HepG2 (cell line): ENCODE data around the gene PPP1R12B. TPM values are rescaled to one million over a fixed set of nuclear protein-coding genes. Genes with fewer than 3 reads are reported as not detected.
"Not testable (repeated sequence)": the region's sequence is repeated elsewhere in the genome, so short reads cannot be mapped to it uniquely, and the experiment has no call there.

Experiments
- ATAC-seq: fragments of 200-7000 bp; cut with Tn5 transposase; 3 replicates; pipeline ENCODE4 v1.9.1; 2020; ENCODE audit warnings: mild to moderate bottlenecking, moderate library complexity
- BruUV-seq: library from RNA; stranded (reverse); fragments of 400-500 nt; replicated peaks from 2 replicates; lab custom pipeline; 2021; lab: Mats Ljungman, UMichigan
- CTCF ChIA-PET: fragments of 300-600 bp; formaldehyde crosslinking; extraction: SDS; loops from one replicate; lab custom pipeline; 2021; ENCODE audit warnings: low total read pairs, inconsistent platforms, low intra/inter-chr PET ratio; lab: Yijun Ruan, JAX
- POLR2A ChIA-PET: fragments of 350-600 bp; sonication (Branson Sonifier 250); formaldehyde crosslinking; loops from one replicate; lab custom pipeline; 2020; ENCODE audit warnings: antibody characterized with exemption, inconsistent platforms; lab: Yijun Ruan, JAX
- DNase-seq: peaks from one replicate; pipeline ENCODE4 v3.0.0-alpha.2; 2015; ENCODE audit warnings: low spot score
- FAIRE-seq: peaks from 3 replicates; lab custom pipeline; 2011; peaks lifted over from hg19 to GRCh38; lab: Jason Lieb, UNC
- H2AFZ ChIP-seq: one replicate; pipeline ENCODE4 v1.6.1; 2011; ENCODE audit warnings: low read length, inconsistent platforms
- H3K27ac ChIP-seq: fragments of 300-600 bp; 3 replicates; pipeline ENCODE4 v1.8.0; 2011; ENCODE audit warnings: mixed run types, mild to moderate bottlenecking, mixed read lengths, low read length, inconsistent platforms; ENCODE audit not compliant: insufficient read depth; ENCODE audit errors: extremely low read length
- H3K27me3 ChIP-seq, 2 experiments: fragments of 200-600 bp in 1 of 2; 2 replicates in 1 of 2; 3 replicates in 1 of 2; pipeline versions ENCODE4 v1.6.0 to v1.8.0; 2011; ENCODE audit warnings: low read length in 2 of 2, mild to moderate bottlenecking in 2 of 2, moderate library complexity in 2 of 2, inconsistent platforms in 1 of 2; ENCODE audit not compliant: insufficient read depth in 2 of 2, control insufficient read depth in 1 of 2
- H3K36me3 ChIP-seq, 2 experiments: fragments of 200-600 bp in 1 of 2; replicated peaks in 1 of 2; 2 replicates in 1 of 2; 3 replicates in 1 of 2; pipeline versions ENCODE4 v1.5.1 to v1.8.0; 2011; ENCODE audit warnings: low read length in 2 of 2, inconsistent platforms in 1 of 2; ENCODE audit not compliant: insufficient read depth in 2 of 2, control insufficient read depth in 1 of 2
- H3K4me1 ChIP-seq: 2 replicates; pipeline ENCODE4 v1.5.1; 2012; ENCODE audit warnings: low read length, inconsistent platforms; ENCODE audit not compliant: insufficient read depth
- H3K4me2 ChIP-seq: 2 replicates; pipeline ENCODE4 v1.6.0; 2011; ENCODE audit warnings: low read depth, low read length, inconsistent platforms
- H3K4me3 ChIP-seq, 3 experiments: fragments of 200-600 bp in 1 of 3; sonication (generic), shearing (Covaris generic) in 1 of 3; replicated peaks in 1 of 3; 2 replicates each; pipeline ENCODE4 v1.5.1; 2011 to 2016; ENCODE audit warnings: low read length in 3 of 3, inconsistent platforms in 2 of 3, low read depth in 2 of 3, mild to moderate bottlenecking in 2 of 3, control low read depth in 1 of 3, mixed read lengths in 1 of 3; ENCODE audit not compliant: insufficient read depth in 1 of 3
- H3K79me2 ChIP-seq: one replicate; pipeline ENCODE4 v1.6.1; 2011; ENCODE audit warnings: low read length, inconsistent platforms; ENCODE audit not compliant: insufficient read depth
- H3K9ac ChIP-seq: 2 replicates; pipeline ENCODE4 v1.6.0; 2011; ENCODE audit warnings: mild to moderate bottlenecking, low read depth, low read length, inconsistent platforms; ENCODE audit not compliant: insufficient read depth
- H3K9me3 ChIP-seq: 2 replicates; pipeline ENCODE4 v1.5.1; 2012; ENCODE audit warnings: mild to moderate bottlenecking, low read length
- H4K20me1 ChIP-seq: 2 replicates; pipeline ENCODE4 v1.6.0; 2011; ENCODE audit warnings: inconsistent platforms, mild to moderate bottlenecking, low read length, moderate library complexity; ENCODE audit not compliant: insufficient read depth
- CTCF ChIP-seq: sonication (generic); formaldehyde crosslinking; IDR thresholded peaks from 2 replicates; pipeline ENCODE4 v1.5.0; 2020; ENCODE audit warnings: mild to moderate bottlenecking, missing genetic modification reagents, moderate library complexity
- GABPB1 ChIP-seq: IDR thresholded peaks from 2 replicates; pipeline ENCODE4 v1.6.1; 2016; ENCODE audit warnings: mild to moderate bottlenecking, missing genetic modification reagents, moderate library complexity, missing compliant biosample characterization
- PRPF4 ChIP-seq: fragments of 200-400 bp; formaldehyde crosslinking; IDR thresholded peaks from 2 replicates; pipeline ENCODE4 v1.6.1; 2016; ENCODE audit warnings: low read length, low read depth; ENCODE audit not compliant: poor library complexity, severe bottlenecking
- RAD21 ChIP-seq: fragments of 450-650 bp; formaldehyde crosslinking; IDR thresholded peaks from 2 replicates; pipeline ENCODE4 v1.5.0; 2020; ENCODE audit warnings: mild to moderate bottlenecking
- STAG1 ChIP-seq: sonication (generic); formaldehyde crosslinking; IDR thresholded peaks from 2 replicates; pipeline ENCODE4 v1.4.0; 2020; ENCODE audit warnings: missing genetic modification reagents
- ZKSCAN1 ChIP-seq: fragments of 150-350 bp; IDR thresholded peaks from 2 replicates; pipeline ENCODE4 v1.6.1; 2014; ENCODE audit warnings: low read length
- WGBS: methylation state at CpG from one replicate; pipeline ENCODE4 v1.1.6; 2017; ENCODE audit warnings: low lambda C conversion rate; 5-methylcytosine and 5-hydroxymethylcytosine counted together
- in situ Hi-C: cut with HindIII; loops from 2 replicates; pipeline ENCODE4 v1.10.0; 2017; ENCODE audit warnings: low pct_unique_long_range_greater_than_20kb; ENCODE audit not compliant: extremely low pct_ligation_motif_present
- intact Hi-C: fragments of 100-400 bp; cut with micrococcal nuclease; formaldehyde crosslinking; loops from one replicate; pipeline ENCODE4 v1.10.0; 2022; ENCODE audit not compliant: unreplicated experiment
- polyA plus RNA-seq, 8 experiments: library from polyadenylated mRNA; depleted of rRNA in 3 of 8; stranded (reverse) in 7 of 8; unstranded in 1 of 8; fragments of >200 nt; fragmentation: Illumina TruSeq in 4 of 8; extraction: Trizol in 4 of 8; gene quantifications; 2 replicates each; pipeline versions ENCODE4 v1.2.1 to v1.2.3, GENCODE V29; 2011 to 2016; ENCODE audit warnings: low read depth in 4 of 8, missing spikeins in 1 of 8, mixed read lengths in 1 of 8; ENCODE audit not compliant: insufficient read depth in 1 of 8
- total RNA-seq, 5 experiments: library from RNA; depleted of rRNA; stranded (reverse); fragments of >200 nt; fragmentation: Illumina TruSeq; extraction: Trizol; gene quantifications; 2 replicates each; pipeline ENCODE4 v1.2.3, GENCODE V29; 2016; ENCODE audit warnings: low read depth in 1 of 5
- TF ChIP-seq, protein P1 (sequence below): sonication (generic); formaldehyde crosslinking; IDR thresholded peaks from 2 replicates; pipeline ENCODE4 v1.5.1; 2020; ENCODE audit warnings: mild to moderate bottlenecking, missing genetic modification reagents, moderate library complexity

The PPP1R12B gene
- total and polyA plus RNA-seq, 2 of the 13 experiments (the other 11 are each of a cell fraction or from before 2014, with no cell fraction given): 12.0 to 13.6 TPM

DNA sequence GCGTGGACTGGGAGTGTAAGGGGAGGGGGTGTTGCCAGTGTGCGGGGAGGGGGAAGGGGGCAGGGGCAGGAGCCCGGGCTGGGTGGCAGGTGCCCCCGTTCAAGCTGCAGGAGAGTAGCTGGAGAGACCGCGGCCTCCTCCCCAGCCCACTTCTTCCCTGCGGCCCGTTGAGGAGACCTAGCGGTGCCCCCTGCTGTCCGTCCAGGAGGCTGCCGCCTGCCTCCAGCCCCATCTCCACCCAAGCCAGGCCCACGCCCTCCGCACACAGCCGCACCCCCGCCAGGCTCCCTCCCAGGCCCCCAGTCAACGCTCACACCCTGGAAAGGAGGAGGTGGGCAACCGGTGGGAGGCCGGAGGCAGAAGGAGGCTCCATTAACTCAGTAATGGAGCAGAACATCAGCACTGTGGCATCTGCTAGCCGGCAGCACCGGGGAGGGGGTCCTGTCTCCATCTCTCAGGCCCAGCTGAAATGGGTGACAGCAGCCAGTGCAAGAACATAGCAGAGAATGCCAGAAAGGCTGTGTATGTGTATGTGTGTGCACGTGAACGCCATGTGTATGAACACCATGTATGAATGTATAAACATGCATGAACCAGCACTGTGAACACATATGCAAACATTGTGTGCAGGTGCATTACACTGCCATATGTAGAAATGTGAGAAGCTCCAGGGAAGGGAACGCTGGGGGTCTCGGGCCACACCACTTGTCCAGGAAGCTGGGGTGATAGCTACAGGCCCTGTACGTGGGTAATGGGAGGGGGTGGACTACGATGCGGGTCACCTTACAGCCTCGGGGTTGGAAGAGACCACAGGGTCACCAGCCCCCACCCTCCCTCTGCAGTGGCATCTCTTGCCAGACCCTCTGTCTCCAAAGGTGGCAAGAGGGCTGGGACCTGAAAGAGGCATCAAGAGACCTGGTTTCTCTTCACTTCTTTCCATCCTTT lies 277.2 kb downstream of the PPP1R12B start (continued):
- TF ChIP-seq, protein P1, sequence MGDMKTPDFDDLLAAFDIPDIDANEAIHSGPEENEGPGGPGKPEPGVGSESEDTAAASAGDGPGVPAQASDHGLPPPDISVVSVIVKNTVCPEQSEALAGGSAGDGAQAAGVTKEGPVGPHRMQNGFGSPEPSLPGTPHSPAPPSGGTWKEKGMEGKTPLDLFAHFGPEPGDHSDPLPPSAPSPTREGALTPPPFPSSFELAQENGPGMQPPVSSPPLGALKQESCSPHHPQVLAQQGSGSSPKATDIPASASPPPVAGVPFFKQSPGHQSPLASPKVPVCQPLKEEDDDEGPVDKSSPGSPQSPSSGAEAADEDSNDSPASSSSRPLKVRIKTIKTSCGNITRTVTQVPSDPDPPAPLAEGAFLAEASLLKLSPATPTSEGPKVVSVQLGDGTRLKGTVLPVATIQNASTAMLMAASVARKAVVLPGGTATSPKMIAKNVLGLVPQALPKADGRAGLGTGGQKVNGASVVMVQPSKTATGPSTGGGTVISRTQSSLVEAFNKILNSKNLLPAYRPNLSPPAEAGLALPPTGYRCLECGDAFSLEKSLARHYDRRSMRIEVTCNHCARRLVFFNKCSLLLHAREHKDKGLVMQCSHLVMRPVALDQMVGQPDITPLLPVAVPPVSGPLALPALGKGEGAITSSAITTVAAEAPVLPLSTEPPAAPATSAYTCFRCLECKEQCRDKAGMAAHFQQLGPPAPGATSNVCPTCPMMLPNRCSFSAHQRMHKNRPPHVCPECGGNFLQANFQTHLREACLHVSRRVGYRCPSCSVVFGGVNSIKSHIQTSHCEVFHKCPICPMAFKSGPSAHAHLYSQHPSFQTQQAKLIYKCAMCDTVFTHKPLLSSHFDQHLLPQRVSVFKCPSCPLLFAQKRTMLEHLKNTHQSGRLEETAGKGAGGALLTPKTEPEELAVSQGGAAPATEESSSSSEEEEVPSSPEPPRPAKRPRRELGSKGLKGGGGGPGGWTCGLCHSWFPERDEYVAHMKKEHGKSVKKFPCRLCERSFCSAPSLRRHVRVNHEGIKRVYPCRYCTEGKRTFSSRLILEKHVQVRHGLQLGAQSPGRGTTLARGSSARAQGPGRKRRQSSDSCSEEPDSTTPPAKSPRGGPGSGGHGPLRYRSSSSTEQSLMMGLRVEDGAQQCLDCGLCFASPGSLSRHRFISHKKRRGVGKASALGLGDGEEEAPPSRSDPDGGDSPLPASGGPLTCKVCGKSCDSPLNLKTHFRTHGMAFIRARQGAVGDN (CRISPR knock-in tag): peak; percentile 32; the same call in 1 of the 2 replicates
- TF ChIP-seq ZKSCAN1 (no peak), RAD21 (CRISPR knock-in tag) (peak; percentile 66), GABPB1 (CRISPR knock-in tag) (peak; percentile 19; the same call in 1 of the 2 replicates), STAG1 (peak; percentile 68), PRPF4 (no peak), CTCF (CRISPR knock-in tag) (peak; percentile 86)

GRCh38 chr1:202627036-202627435 lies 278.5 kb downstream of the PPP1R12B start:
- H3K36me3 ChIP-seq, intact Hi-C loops, H3K9me3 ChIP-seq, H3K79me2 ChIP-seq, BruUV-seq, H4K20me1 ChIP-seq, POLR2A ChIA-PET, FAIRE-seq, in situ Hi-C loops, H3K27ac ChIP-seq, H2AFZ ChIP-seq, H3K9ac ChIP-seq, H3K4me2 ChIP-seq, DNase-seq, CTCF ChIA-PET, H3K4me3 ChIP-seq: not testable (repeated sequence)
- peaks cover 13% of the 10 kb centered on the region; the same call in 1 of the 2 replicates for H3K4me1 ChIP-seq
- WGBS: 0% methylated on average over 1 of the region's 7 CpGs
- H3K27me3 ChIP-seq: peaks cover 1 to 30% of the 10 kb centered on the region in 2 experiments; a peak in 4 of 5 replicates
- ATAC-seq: peak; percentile 15; the same call in 2 of the 3 replicates
